ENCODE results near the gene SIGLEC11. TPM values are rescaled to one million over a fixed set of nuclear protein-coding genes. Genes with fewer than 3 reads are reported as not detected.

The SIGLEC11 gene
- total and polyA plus RNA-seq, 2 of the 13 experiments (the other 11 are each of a cell fraction or from before 2014, with no cell fraction given) = not detected

GRCh38 chr19:49929611-49930482, 31.1 kb downstream of the SIGLEC11 start (continued):
- TF ChIP-seq ZC3H13 (CRISPR knock-in tag; IDR thresholded peaks at IDR 0.05) = no peak
- TF ChIP-seq RFX5 (IDR thresholded peaks at IDR 0.05; ENCODE audit: low read depth, low read length) = 0 out of 2 replicates have a peak, but pooled peaks have one; percentile 43
- TF ChIP-seq, protein P1, sequence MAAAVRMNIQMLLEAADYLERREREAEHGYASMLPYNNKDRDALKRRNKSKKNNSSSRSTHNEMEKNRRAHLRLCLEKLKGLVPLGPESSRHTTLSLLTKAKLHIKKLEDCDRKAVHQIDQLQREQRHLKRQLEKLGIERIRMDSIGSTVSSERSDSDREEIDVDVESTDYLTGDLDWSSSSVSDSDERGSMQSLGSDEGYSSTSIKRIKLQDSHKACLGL (CRISPR knock-in tag; IDR thresholded peaks at IDR 0.05) = peak; percentile 58
- TF ChIP-seq ZNF557 (CRISPR knock-in tag; IDR thresholded peaks at IDR 0.05) = peak; percentile 77; the same call in 1 of the 2 replicates
- TF ChIP-seq POGZ (CRISPR knock-in tag; IDR thresholded peaks at IDR 0.05) = no peak; the same call in 1 of the 2 replicates
- TF ChIP-seq ZNF335 (CRISPR knock-in tag; IDR thresholded peaks at IDR 0.05) = no peak
- TF ChIP-seq ZNF564 (CRISPR knock-in tag; IDR thresholded peaks at IDR 0.05) = no peak; the same call in 1 of the 2 replicates
- TF ChIP-seq, protein P2, sequence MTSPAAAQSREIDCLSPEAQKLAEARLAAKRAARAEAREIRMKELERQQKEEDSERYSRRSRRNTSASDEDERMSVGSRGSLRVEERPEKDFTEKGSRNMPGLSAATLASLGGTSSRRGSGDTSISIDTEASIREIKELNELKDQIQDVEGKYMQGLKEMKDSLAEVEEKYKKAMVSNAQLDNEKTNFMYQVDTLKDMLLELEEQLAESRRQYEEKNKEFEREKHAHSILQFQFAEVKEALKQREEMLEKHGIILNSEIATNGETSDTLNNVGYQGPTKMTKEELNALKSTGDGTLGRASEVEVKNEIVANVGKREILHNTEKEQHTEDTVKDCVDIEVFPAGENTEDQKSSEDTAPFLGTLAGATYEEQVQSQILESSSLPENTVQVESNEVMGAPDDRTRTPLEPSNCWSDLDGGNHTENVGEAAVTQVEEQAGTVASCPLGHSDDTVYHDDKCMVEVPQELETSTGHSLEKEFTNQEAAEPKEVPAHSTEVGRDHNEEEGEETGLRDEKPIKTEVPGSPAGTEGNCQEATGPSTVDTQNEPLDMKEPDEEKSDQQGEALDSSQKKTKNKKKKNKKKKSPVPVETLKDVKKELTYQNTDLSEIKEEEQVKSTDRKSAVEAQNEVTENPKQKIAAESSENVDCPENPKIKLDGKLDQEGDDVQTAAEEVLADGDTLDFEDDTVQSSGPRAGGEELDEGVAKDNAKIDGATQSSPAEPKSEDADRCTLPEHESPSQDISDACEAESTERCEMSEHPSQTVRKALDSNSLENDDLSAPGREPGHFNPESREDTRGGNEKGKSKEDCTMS (CRISPR knock-in tag; conservative IDR thresholded peaks at IDR 0.05) = no peak
- TF ChIP-seq NFIB (CRISPR knock-in tag; IDR thresholded peaks at IDR 0.05; ENCODE audit: borderline replicate concordance) = no peak
- TF ChIP-seq CBX2 (IDR thresholded peaks at IDR 0.05; ENCODE audit: low read depth, low read length) = no peak
- TF ChIP-seq CBX2 (CRISPR knock-in tag; IDR thresholded peaks at IDR 0.05; ENCODE audit: low read depth) = 0 out of 2 replicates have a peak, but pooled peaks have one; percentile 64
- peak; percentile 33; the same call in 1 of the 2 replicates for TF ChIP-seq ZNF362 (CRISPR knock-in tag; IDR thresholded peaks at IDR 0.05; ENCODE audit: borderline replicate concordance)
- TF ChIP-seq ZSCAN5A (CRISPR knock-in tag; IDR thresholded peaks at IDR 0.05; ENCODE audit: borderline replicate concordance) = no peak; the same call in 1 of the 2 replicates
- TF ChIP-seq ZNF850 (CRISPR knock-in tag; conservative IDR thresholded peaks at IDR 0.05) = no peak
- no peak for TF ChIP-seq PHB2 (IDR thresholded peaks at IDR 0.05; ENCODE audit: partially characterized antibody)
- peak; percentile 70; the same call in 1 of the 2 replicates for TF ChIP-seq ZNF230 (CRISPR knock-in tag; IDR thresholded peaks at IDR 0.05)
- TF ChIP-seq KAT2B (IDR thresholded peaks at IDR 0.05; ENCODE audit: borderline replicate concordance, low read depth, low read length) = no peak
- no peak; the same call in none of the 2 replicates for TF ChIP-seq REL (CRISPR knock-in tag; conservative IDR thresholded peaks at IDR 0.05)
- TF ChIP-seq AGO1 (IDR thresholded peaks at IDR 0.05; ENCODE audit: low read depth, low read length, poor library complexity, severe bottlenecking) = peak; percentile 57
- TF ChIP-seq CENPX (CRISPR knock-in tag; IDR thresholded peaks at IDR 0.05) = no peak
- TF ChIP-seq ZNF563 (CRISPR knock-in tag; IDR thresholded peaks at IDR 0.05) = peak; percentile 74; the same call in 1 of the 2 replicates
- no peak; the same call in 1 of the 2 replicates for TF ChIP-seq RARA (CRISPR knock-in tag; IDR thresholded peaks at IDR 0.05)
- TF ChIP-seq ZNF724P (CRISPR knock-in tag; IDR thresholded peaks at IDR 0.05; ENCODE audit: borderline replicate concordance) = peak; percentile 70; the same call in 1 of the 2 replicates
- TF ChIP-seq SETDB1 (CRISPR knock-in tag; IDR thresholded peaks at IDR 0.05; ENCODE audit: borderline replicate concordance) = no peak
